Neutrophil (primary cell): ENCODE results near the gene NEGR1.

Experiments
- H3K27ac ChIP-seq: fragments of 200-600 bp; sonication (generic); 2 replicates; pipeline ENCODE4 v1.5.1; 2016; ENCODE audit warnings: mild to moderate bottlenecking, moderate library complexity
- H3K27me3 ChIP-seq: fragments of 200-600 bp; sonication (generic); 2 replicates; pipeline ENCODE4 v1.6.0; 2016; ENCODE audit warnings: mild to moderate bottlenecking
- H3K36me3 ChIP-seq: fragments of 200-600 bp; sonication (generic); 2 replicates; pipeline ENCODE4 v1.5.1; 2017
- H3K4me1 ChIP-seq, 2 experiments: fragments of 200-600 bp in 1 of 2; sonication (generic) in 1 of 2; 1 replicate in 1 of 2; 2 replicates in 1 of 2; pipeline versions ENCODE4 v1.5.1 to v1.6.1; 2013 to 2016; ENCODE audit warnings: low read depth in 1 of 2, low read length in 1 of 2, mild to moderate bottlenecking in 1 of 2, moderate library complexity in 1 of 2; ENCODE audit not compliant: control insufficient read depth in 1 of 2, insufficient read depth in 1 of 2
- H3K4me3 ChIP-seq, 2 experiments: fragments of 200-600 bp in 1 of 2; sonication (generic) in 1 of 2; 1 replicate in 1 of 2; 2 replicates in 1 of 2; pipeline ENCODE4 v1.5.1; 2013 to 2016; ENCODE audit warnings: low read depth in 1 of 2, low read length in 1 of 2, mild to moderate bottlenecking in 1 of 2, moderate library complexity in 1 of 2
- H3K9me3 ChIP-seq: fragments of 200-600 bp; sonication (generic); 2 replicates; pipeline ENCODE4 v1.5.1; 2016
- TF ChIP-seq, protein P1 (sequence below): fragments of 200-600 bp; sonication (generic); IDR thresholded peaks from 2 replicates; pipeline ENCODE4 v1.5.1; 2016; ENCODE audit warnings: antibody characterized with exemption

The NEGR1 gene

DNA sequence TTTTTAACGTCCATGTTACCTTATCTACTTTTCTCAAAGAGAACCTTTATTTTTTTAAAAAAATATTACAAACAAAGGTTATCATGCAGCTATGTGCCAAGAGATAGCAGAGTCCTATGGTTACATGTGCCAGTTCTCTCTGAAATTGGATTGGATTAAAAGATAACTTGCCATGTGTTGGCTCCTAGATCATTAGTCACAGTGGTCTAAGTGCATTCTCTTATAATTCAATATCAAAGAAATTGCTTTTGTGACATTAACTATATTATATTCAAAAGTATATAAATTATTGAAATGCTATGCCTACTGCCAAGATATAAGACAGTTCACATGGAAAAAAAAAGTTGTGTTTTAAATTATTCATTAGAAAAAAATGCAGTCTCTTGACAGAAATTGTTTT lies 494.2 kb downstream of the NEGR1 start:
- no peaks in the 10 kb centered on the region for H3K4me1 ChIP-seq

DNA sequence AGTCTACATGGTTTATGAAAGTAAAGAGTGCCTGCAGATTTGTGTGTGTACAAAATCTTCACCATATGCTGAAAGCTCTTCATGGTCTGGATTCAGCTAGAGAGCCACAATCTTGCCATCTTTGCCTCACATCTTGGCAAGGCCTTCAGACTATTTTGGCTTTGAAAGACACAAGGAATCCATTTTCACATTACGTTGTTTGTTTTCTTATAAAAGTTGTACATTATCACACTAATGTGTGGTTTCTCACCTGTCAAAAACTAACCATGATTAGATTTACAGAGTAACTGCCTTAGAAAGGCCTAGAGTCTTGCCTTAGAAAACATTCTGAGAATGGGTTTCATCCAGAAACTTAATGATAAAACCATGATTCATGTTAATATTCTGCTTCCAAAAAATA lies 494.6 kb downstream of the NEGR1 start:
- no peaks in the 10 kb centered on the region for H3K36me3 ChIP-seq
- no peaks in the 10 kb centered on the region for H3K27me3 ChIP-seq
- TF ChIP-seq, protein P1, sequence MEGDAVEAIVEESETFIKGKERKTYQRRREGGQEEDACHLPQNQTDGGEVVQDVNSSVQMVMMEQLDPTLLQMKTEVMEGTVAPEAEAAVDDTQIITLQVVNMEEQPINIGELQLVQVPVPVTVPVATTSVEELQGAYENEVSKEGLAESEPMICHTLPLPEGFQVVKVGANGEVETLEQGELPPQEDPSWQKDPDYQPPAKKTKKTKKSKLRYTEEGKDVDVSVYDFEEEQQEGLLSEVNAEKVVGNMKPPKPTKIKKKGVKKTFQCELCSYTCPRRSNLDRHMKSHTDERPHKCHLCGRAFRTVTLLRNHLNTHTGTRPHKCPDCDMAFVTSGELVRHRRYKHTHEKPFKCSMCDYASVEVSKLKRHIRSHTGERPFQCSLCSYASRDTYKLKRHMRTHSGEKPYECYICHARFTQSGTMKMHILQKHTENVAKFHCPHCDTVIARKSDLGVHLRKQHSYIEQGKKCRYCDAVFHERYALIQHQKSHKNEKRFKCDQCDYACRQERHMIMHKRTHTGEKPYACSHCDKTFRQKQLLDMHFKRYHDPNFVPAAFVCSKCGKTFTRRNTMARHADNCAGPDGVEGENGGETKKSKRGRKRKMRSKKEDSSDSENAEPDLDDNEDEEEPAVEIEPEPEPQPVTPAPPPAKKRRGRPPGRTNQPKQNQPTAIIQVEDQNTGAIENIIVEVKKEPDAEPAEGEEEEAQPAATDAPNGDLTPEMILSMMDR: no peak
- no peaks in the 10 kb centered on the region for H3K9me3 ChIP-seq
- H3K4me1 ChIP-seq: no peaks in the 10 kb centered on the region
- H3K27ac ChIP-seq: no peak overlapping the region
- no peak overlapping the region for H3K4me3 ChIP-seq

More for the DNA sequence above, 494.2 kb downstream of the NEGR1 start:
- Histone ChIP-seq H3K27ac (no peak overlapping the region), H3K4me3 (no peak overlapping the region), H3K36me3 (no peaks in the 10 kb centered on the region), H3K27me3 (no peaks in the 10 kb centered on the region), H3K9me3 (no peaks in the 10 kb centered on the region)
- TF ChIP-seq, protein P1: no peak

DNA sequence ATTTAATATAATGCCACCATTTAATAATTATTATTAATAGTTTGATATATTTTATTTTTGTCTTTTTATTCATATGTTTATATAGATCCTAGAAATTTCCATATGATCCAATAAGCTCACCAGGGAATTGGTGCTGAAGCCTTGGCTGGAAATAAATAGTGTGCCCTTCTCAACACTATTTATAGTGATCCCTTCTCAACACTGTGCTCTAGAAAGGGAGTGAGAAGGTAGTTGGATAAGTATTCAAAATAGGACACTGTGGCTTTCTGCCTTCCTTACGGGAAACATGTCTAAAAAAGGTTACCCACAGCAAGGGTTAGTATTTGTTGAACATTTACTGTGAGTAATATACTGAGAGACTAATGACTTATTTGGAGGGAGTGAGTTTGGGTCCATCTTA lies 496.1 kb downstream of the NEGR1 start:
- Histone ChIP-seq H3K27me3 (no peaks in the 10 kb centered on the region), H3K27ac (no peak overlapping the region), H3K9me3 (no peaks in the 10 kb centered on the region), H3K4me3 (no peak overlapping the region), H3K36me3 (no peaks in the 10 kb centered on the region), H3K4me1 (no peaks in the 10 kb centered on the region)
- TF ChIP-seq, protein P1: no peak

DNA sequence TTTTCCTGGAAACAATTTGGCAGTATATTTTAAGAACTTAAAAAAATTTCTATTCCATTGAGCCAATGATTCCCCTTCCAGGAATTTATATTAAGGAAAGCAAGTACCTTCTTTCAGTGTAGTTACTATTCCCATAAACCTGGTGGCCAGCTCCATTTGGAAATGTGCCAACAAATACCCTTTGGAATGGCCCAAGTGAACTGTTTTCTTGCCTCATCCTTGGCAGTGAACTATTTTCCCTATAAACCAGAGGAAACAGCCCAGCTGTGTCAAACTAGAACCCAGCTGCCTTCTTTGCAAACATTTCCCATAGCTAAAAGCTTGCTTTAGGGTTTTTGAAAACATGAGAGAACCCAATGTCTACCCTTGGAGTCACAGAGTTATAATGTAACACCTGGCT lies 496.9 kb downstream of the NEGR1 start:
- TF ChIP-seq, protein P1: no peak
- H3K4me3 ChIP-seq: no peak overlapping the region
- H3K27ac ChIP-seq: no peak overlapping the region

DNA sequence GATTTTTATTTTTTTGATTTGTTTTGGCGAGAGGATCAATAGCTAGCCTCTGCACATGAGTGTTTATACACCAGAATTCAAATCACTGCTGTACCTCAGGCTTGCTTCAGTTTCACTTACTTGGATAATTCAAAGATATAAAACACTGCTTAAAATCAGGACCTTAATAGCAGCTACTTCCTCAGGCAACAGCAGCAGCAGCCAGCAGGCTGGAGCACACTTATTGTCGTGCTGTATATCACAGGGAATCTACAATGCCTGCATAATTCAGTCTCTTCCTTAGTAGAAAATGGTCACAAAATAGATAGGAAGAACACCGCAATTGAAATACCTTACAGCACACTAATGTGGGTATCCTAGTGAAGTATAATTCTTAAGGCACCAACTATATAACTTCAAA lies 497.3 kb downstream of the NEGR1 start:
- no peaks in the 10 kb centered on the region for H3K27me3 ChIP-seq
- no peak overlapping the region for H3K27ac ChIP-seq
- no peak overlapping the region for H3K4me3 ChIP-seq
- no peaks in the 10 kb centered on the region for H3K9me3 ChIP-seq
- TF ChIP-seq, protein P1: no peak
- no peaks in the 10 kb centered on the region for H3K4me1 ChIP-seq
- H3K36me3 ChIP-seq: no peaks in the 10 kb centered on the region

More for the DNA sequence above, 496.9 kb downstream of the NEGR1 start:
- no peaks in the 10 kb centered on the region for H3K36me3 ChIP-seq
- no peaks in the 10 kb centered on the region for H3K9me3 ChIP-seq
- no peaks in the 10 kb centered on the region for H3K4me1 ChIP-seq
- H3K27me3 ChIP-seq: no peaks in the 10 kb centered on the region

DNA sequence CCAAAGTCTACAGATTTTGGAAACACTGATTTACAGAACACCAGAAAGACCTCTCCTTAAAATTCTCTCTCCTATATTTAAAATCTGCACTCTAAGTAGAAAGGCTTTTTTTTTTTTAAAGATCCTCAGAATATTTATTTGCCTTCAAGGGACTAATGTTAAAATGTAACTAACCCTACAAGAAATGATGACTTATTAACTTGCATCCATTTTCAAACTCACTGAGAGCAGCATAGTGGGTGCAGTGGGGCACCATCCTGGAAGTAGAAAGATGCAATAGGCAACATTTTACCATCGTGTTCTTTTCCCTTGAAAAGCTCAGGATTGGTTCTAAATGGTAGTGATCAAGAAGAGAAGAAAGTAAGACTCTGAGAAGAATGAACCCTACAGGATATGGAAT lies 498.1 kb downstream of the NEGR1 start:
- H3K36me3 ChIP-seq: no peaks in the 10 kb centered on the region
- no peaks in the 10 kb centered on the region for H3K4me1 ChIP-seq
- no peak overlapping the region for H3K4me3 ChIP-seq
- no peaks in the 10 kb centered on the region for H3K27me3 ChIP-seq
- TF ChIP-seq, protein P1: no peak
- H3K27ac ChIP-seq: no peak overlapping the region
- no peaks in the 10 kb centered on the region for H3K9me3 ChIP-seq
